ENCODE data around the gene PTGIS. TPM values are rescaled to one million over a fixed set of nuclear protein-coding genes. Genes with fewer than 3 reads are reported as not detected.
"Not testable (repeated sequence)": the region's sequence is repeated elsewhere in the genome, so short reads cannot be mapped to it uniquely, and the experiment has no call there.

Gene PTGIS
- total RNA-seq: 40.6 and 43.6 TPM in 2 replicates

DNA sequence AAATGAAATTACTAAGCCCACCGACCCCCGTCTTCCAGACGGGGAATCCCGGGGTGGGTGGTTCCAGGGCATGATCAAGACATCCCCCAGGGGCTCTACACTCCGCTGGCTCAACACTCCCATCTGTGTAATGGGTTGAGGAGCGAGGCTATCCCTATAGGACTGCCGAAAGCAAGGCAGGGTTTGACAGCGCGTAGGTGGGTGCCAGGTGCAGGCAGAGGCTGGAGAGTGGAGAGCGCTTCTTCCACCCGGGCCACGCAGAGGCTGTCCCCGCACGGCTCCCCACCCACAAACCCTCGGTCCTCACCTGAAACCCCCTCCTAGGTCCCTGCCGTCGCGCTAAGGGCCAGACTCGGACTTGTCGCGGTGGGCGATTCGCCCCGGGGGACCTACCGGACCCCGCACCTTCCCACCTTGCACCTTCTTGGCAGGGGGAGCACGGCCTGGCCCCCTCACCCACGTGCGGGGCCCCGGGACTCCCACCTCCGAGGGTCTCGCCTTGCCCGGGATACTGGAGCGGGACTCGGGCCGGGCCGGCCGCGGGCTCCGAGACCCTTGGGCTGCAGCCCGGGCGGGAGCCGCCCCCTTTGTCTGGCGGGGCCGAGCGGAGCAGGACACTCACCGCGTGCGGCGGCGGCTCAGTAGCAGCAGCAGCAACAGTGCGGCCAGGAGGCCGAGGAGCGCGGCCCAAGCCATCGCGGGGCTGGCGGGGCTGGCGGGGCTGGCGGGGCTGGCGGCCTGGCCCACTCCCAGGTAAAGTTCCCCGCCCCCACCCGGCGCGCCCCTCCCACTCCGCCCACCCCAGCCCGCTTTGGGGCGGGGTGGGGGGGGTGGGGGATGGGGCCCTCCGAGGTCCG, at the start of gene PTGIS:
TSS of gene PTGIS (minus strand) at position 717 of the 857 bp plus-strand sequence. CDS start at position 696, 21 bp downstream.
- peak within 1 kb of the TSS; percentile 77 for H3K4me3 Mint-ChIP-seq
- peaks cover 43% of the 10 kb centered on the region for H3K4me1 Mint-ChIP-seq (ENCODE audit: low read depth)
- H3K27ac Mint-ChIP-seq: peak within 1 kb of the TSS; percentile 80
- DNase-seq (ENCODE audit: low spot score): no peak
- peaks cover 13% of the 10 kb centered on the region for H3K36me3 Mint-ChIP-seq (ENCODE audit: low read depth)
- peaks cover 7% of the 10 kb centered on the region for H3K9me3 Mint-ChIP-seq
- peaks cover 33% of the 10 kb centered on the region for H3K27me3 Mint-ChIP-seq (ENCODE audit: insufficient read depth)
- intact Hi-C loops (cut with micrococcal nuclease): no loop called here

DNA sequence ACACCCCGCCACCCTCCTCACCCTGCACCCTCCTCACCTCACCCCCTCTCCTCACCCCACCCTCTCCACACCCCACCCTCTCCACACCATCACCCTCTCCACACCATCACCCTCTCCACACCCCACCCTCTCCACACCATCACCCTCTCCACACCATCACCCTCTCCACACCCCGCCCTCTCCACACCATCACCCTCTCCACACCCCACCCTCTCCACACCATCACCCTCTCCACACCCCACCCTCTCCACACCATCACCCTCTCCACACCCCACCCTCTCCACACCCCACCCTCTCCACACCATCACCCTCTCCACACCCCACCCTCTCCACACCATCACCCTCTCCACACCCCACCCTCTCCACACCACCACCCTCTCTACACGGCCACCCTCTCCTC, 49.5 kb upstream of the PTGIS start:
- H3K27me3 Mint-ChIP-seq (ENCODE audit: insufficient read depth); H3K4me1 Mint-ChIP-seq (ENCODE audit: low read depth); H3K36me3 Mint-ChIP-seq (ENCODE audit: low read depth); H3K27ac Mint-ChIP-seq; DNase-seq (ENCODE audit: low spot score); H3K9me3 Mint-ChIP-seq; intact Hi-C loops (cut with micrococcal nuclease); H3K4me3 Mint-ChIP-seq: not testable (repeated sequence)

DNA sequence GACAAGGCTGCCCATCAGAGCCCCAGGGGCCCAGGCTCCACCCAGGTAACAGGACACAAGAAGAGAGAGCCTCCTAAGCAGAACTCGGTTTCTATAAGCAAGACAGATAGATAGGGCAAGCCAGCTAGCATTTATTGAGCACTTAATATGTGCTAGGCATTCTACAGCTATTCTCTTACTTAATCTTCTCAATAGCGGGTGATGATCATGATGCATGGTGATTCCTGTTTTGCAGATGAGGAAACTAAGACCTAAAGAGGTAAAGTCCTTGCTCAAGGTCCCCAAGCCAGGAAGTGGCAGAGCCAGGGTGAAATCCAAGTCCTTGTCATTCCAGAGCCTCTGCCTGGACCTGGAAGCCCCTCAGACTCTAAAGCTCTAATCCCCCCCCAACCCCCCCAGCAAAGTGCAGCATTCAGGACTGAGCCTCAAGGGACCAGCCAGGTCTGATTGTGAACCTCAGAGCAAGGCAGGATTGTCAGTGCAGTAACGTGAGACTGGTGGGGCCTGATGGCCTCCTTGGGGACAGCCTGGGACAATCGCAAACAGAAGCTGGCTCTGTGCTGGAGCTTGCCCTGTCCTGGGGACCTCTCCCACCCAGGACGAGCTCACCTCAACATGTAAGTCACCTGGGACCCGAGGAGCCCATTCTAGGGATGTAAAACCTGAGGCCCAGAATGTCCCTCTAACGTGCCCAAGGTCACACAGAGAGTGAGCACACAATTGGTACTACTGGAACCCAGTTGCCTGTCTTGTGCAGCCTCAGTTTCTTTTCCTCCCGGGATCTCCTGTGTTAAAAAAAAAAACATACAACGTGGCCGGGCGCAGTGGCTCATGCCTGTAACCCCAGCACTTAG, 48.4 kb upstream of the PTGIS start:
- H3K27me3 Mint-ChIP-seq (ENCODE audit: insufficient read depth): peaks cover 3% of the 10 kb centered on the region
- DNase-seq (ENCODE audit: low spot score): no peak
- H3K9me3 Mint-ChIP-seq: no peaks in the 10 kb centered on the region
- no peak overlapping the region for H3K27ac Mint-ChIP-seq
- no peaks in the 10 kb centered on the region for H3K36me3 Mint-ChIP-seq (ENCODE audit: low read depth)
- H3K4me1 Mint-ChIP-seq (ENCODE audit: low read depth): no peaks in the 10 kb centered on the region
- no peak overlapping the region for H3K4me3 Mint-ChIP-seq
- intact Hi-C loops (cut with micrococcal nuclease): no loop called here

DNA sequence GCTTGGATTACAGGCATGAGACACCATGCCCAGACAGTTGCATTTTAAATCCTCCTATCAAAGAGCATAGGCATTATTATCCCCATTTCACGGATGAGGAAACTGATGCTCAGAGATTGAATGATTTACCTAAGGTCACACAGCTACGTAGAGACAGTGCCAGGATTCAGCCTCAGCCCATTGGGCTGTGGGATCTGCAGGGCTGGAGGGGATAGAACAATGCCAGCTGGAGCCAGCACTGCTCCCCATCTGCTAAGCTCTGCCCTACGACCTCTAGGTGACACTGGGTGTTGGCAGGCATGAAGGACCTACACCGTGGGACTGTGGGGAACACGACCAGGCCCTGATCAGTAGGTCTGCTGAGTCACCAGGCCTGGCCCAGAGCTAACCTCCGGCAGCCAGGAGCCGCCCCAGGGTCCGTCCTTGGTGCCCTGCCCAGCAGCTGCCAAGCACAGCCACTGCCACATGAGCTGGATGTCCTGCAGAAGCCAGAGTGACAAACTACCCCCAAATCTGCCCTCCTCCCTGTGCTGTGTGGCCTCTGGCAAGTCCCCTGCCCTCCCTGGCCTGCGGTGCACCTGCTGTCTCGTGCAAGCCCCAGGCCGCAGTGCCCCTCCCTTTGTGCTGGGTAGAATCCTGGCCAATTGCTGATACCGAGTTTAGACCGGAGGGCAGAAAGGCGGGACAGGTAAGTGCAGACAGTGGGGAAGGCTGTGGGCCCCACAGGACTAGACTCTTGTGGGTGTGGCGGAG, 47.6 kb upstream of the PTGIS start:
- Mint-ChIP-seq H3K4me1 (ENCODE audit: low read depth) (peaks cover 5% of the 10 kb centered on the region), H3K36me3 (ENCODE audit: low read depth) (no peaks in the 10 kb centered on the region), H3K9me3 (no peaks in the 10 kb centered on the region), H3K27me3 (ENCODE audit: insufficient read depth) (no peaks in the 10 kb centered on the region), H3K27ac (no peak overlapping the region), H3K4me3 (no peak overlapping the region)
- intact Hi-C loops (cut with micrococcal nuclease): no loop called here
- no peak for DNase-seq (ENCODE audit: low spot score)

DNA sequence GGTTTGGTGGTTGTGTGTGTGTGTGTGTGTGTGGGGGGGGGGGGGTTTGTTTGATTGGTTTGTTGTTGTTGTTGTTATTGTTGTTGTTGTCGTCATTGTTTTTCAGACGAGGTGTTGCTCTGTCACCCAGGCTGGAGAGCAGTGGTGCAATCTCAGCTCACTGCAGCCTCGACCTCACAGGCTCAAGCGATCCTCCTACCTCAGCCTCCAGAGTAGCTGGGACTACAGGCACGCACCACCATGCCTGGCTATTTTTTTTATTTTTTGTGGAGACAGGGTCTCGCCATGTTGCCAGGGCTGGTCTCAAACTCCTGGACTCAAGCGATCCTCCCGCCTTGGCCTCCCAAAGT, 47.1 kb upstream of the PTGIS start:
- H3K4me1 Mint-ChIP-seq (ENCODE audit: low read depth); H3K9me3 Mint-ChIP-seq; H3K36me3 Mint-ChIP-seq (ENCODE audit: low read depth); intact Hi-C loops (cut with micrococcal nuclease); H3K27ac Mint-ChIP-seq; H3K27me3 Mint-ChIP-seq (ENCODE audit: insufficient read depth); H3K4me3 Mint-ChIP-seq; DNase-seq (ENCODE audit: low spot score): not testable (repeated sequence)

DNA sequence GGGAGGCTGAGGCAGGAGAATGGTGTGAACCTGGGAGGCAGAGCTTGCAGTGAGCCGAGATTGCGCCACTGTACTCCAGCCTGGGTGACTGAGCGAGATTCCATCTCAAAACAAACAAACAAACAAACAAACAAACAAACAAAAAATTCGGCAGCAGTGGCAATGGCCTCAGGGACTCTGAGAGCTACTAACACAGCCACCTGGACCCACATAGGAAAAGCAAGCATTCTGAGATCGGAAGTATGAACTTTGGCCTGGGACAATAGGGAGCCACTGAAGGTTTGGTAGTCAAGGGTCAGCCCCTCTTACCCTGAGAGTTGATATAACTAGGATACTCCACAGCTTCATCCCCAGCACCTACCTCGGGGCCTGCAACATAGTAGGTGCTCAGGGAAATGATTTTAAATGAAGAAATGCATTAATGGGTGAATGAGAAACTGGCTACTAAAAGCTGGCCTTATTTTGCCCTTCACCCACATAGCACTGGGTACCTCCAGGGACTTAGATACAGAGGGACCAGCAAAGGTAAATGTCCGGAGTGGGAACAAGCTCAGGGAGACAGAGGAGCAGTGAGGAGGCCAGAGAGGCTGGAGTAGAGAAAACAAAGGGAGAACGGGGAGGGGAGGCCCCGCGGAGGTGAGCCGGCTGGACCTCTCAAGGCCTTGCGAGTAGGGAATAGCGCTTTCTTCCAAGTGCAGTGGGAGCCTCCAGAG, 46.6 kb upstream of the PTGIS start:
- H3K4me1 Mint-ChIP-seq (ENCODE audit: low read depth): peaks cover 11% of the 10 kb centered on the region
- H3K27ac Mint-ChIP-seq: no peak overlapping the region
- H3K36me3 Mint-ChIP-seq (ENCODE audit: low read depth): no peaks in the 10 kb centered on the region
- no peak overlapping the region for H3K4me3 Mint-ChIP-seq
- no peaks in the 10 kb centered on the region for H3K27me3 Mint-ChIP-seq (ENCODE audit: insufficient read depth)
- DNase-seq (ENCODE audit: low spot score): no peak
- no peaks in the 10 kb centered on the region for H3K9me3 Mint-ChIP-seq
- intact Hi-C loops (cut with micrococcal nuclease): loop anchor here (5.0 kb wide), 2 partner anchors 98 to 188 kb away; partner anchors contain the start of gene B4GALT5

DNA sequence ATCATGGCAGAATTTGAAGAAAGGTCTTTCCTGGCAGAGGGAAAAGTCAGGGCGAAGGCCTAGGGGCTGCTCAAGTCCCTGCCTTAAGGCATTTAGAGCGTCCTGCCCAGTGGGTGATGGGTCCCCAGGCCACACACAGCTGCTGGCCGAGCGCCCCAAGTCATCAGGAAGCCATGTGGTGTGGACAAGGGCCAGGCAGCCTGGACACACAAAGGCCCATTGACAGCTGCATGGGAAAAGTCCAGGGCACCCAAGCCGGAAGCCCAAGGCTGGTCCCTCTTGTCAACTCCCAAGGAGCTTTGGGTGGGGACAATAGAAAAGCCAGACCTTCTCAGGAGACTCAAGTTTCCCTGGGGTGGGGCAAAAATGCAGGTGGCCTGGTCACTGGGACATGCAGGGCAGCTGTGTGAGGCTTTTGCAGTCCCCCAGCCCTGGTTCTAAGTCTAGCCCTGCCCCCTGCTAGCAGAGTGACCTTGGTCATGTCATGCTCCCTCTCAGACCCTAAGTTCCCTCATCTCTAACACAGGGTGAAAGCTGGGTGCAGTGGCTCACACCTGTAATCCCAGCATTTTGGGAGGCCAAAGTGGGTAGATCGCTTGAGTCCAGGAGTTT, 44.3 kb upstream of the PTGIS start:
- Mint-ChIP-seq H3K27ac (no peak overlapping the region), H3K9me3 (no peaks in the 10 kb centered on the region), H3K36me3 (ENCODE audit: low read depth) (peaks cover 5% of the 10 kb centered on the region), H3K27me3 (ENCODE audit: insufficient read depth) (no peaks in the 10 kb centered on the region), H3K4me1 (ENCODE audit: low read depth) (peaks cover 31% of the 10 kb centered on the region), H3K4me3 (no peak overlapping the region)
- intact Hi-C loops (cut with micrococcal nuclease): loop anchor here (5.0 kb wide), 2 partner anchors 100 to 190 kb away; partner anchors contain the start of gene B4GALT5
- DNase-seq (ENCODE audit: low spot score): no peak

DNA sequence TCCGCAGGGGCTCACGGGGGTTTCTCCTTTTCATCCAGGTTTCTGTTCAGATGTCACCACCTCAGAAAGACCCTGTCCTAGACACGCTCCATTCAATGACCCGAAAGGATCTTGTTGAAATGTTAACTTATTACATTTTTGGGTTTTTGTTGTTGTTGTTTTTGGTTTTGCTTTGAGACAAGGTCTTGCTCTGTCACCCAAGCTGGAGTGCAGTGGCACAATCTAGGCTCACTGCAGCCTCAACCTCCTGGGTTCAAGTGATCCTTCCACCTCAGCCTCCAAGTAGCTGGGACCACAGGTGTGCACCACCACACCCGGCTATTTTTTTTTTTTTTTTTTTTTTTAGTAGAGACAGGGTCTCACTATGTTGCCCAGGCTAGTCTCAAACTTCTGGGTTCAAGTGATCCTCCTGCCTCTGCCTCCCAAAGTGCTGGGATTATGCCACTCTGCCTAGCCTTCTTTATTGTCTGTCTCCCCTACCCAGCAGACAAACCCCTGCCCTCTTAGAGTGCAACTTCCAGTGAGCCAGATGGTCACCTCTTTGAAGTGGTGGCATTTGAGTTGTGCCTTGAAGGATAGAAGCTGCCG, 43.7 kb upstream of the PTGIS start:
- not testable (repeated sequence) for H3K27me3 Mint-ChIP-seq (ENCODE audit: insufficient read depth); H3K27ac Mint-ChIP-seq; DNase-seq (ENCODE audit: low spot score); H3K36me3 Mint-ChIP-seq (ENCODE audit: low read depth); H3K4me3 Mint-ChIP-seq; H3K9me3 Mint-ChIP-seq
- intact Hi-C loops (cut with micrococcal nuclease): loop anchor here (1.0 to 5.0 kb wide), 6 partner anchors 101 to 317 kb away; partner anchors contain the start of gene B4GALT5
- peaks cover 32% of the 10 kb centered on the region for H3K4me1 Mint-ChIP-seq (ENCODE audit: low read depth)

DNA sequence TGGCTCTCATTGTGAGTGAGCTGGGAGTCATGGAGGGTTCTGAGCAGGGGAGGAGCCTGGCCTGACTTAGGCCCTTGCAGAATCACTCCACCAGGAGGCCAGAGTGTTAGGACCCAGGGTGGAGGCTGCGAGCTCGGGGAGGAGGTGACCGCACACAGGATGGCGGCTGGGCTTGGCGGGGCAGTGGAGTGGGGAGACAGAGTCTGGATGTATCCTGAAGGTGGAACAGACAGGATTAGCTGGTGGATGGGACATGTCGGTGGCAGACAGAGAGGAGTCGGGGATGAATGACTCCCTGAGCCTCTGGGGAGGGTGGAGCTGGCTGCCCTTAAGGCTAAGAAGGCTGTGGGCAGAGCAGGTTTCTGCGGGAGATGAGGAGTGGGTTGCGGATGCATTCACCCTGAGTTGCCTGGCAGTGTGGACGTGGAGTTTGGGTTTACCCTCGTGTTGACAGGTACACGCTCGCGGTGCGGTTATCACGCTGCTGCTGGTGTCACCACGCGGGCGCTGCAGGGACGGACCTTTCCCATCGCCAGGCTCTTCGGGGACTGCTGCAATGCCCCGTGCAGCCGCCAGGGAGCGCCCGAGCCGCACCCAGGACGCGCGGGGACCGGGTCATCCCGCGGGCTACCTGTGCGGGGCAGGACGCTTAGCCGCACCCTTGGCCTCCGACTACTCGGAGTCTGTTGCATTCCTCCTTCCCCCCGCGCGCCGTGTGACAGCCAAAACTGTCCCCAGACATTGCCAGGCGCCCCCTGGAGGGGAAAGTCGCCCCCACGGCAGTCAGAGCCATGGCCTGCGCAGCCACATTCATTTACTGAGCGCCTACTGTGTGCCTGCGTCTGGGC, 43.0 kb upstream of the PTGIS start:
- Mint-ChIP-seq H3K27ac (peak overlapping the region; percentile 56), H3K4me3 (peak overlapping the region; percentile 73), H3K27me3 (ENCODE audit: insufficient read depth) (no peaks in the 10 kb centered on the region), H3K36me3 (ENCODE audit: low read depth) (peaks cover 5% of the 10 kb centered on the region), H3K9me3 (no peaks in the 10 kb centered on the region), H3K4me1 (ENCODE audit: low read depth) (peaks cover 32% of the 10 kb centered on the region)
- intact Hi-C loops (cut with micrococcal nuclease): loop anchor here (1.0 to 5.0 kb wide), 7 partner anchors 101 to 317 kb away; partner anchors contain the start of genes B4GALT5 and SPATA2
- peak; percentile 75 for DNase-seq (ENCODE audit: low spot score)

DNA sequence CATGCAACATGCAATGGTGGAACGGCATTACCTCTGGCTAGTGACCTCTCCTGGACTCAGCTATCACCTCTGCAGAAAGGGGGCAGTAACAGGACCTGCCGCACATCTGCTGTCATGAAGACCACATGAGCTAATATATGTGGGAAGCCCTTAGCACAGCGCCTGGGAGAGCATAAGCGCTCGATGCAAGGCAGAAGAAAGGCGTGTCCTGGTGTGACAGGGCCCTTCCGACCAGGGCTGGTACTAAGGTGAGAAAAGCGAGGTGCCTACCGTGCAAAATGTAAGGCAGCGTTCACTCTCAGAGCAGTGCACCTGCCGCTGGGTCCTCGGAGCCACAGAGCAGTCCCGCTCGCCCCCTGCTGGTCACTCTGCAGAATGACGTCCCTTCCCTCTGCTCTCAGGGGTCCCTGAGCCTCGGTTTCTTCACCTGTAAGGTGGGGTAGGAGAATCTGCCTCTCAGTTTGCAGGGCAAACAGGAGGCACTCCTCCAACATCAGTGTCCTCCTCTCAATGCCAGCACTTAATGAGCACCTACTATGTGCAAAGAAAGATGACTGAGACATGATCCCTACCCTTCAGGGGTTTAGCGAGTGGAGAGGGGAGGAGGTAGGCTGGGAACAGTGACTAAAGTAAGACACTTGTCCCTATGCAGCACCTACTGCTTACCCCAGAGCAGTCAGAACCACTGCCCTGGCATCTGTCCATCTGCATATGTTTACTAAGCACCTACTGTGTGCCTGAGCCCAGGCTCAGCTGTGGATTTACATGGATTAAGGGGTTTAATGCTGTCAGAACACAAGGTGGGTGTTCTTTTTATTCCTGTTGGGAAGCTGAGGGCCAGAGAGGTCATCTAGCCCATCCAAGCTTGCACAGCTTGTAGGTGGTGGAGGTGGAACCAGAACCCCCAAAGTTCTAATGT, 41.1 kb upstream of the PTGIS start:
- intact Hi-C loops (cut with micrococcal nuclease): loop anchor here (1.0 to 5.0 kb wide), 5 partner anchors 13 to 275 kb away; partner anchors contain the start of gene KCNB1
- no peaks in the 10 kb centered on the region for H3K9me3 Mint-ChIP-seq
- H3K36me3 Mint-ChIP-seq (ENCODE audit: low read depth): peaks cover 8% of the 10 kb centered on the region
- peaks cover 32% of the 10 kb centered on the region for H3K4me1 Mint-ChIP-seq (ENCODE audit: low read depth)
- H3K4me3 Mint-ChIP-seq: peak overlapping the region; percentile 1
- no peaks in the 10 kb centered on the region for H3K27me3 Mint-ChIP-seq (ENCODE audit: insufficient read depth)
- peak; percentile 68 for DNase-seq (ENCODE audit: low spot score)
- H3K27ac Mint-ChIP-seq: peak overlapping the region; percentile 14

Measured in activated T-helper 1 cell treated with anti-CD3 and anti-CD28 coated beads, Interleukin-12 subunit alpha, Interleukin-12 subunit beta, Interleukin-2, Interleukin-4 antibody, amounts not matched to agents 30 ng/mL and 10 ng/mL and 1 ng/mL, durations not matched to agents 14 hours and 24 hours and 36 hours (primary cell).